Esophagus muscularis mucosa (tissue), 3 donors: ENCODE data around the gene TMEM117.

ENCODE experiments used
- CTCF ChIP-seq, 3 experiments: fragments of 200-600 bp in 2 of 3; fragments of 450-650 bp in 1 of 3; sonication (generic) in 2 of 3; IDR thresholded peaks; one replicate each; pipeline ENCODE4 v1.5.1; 2017 to 2019; ENCODE audit warnings: antibody characterized with exemption in 3 of 3, mild to moderate bottlenecking in 2 of 3, moderate library complexity in 1 of 3
- POLR2A ChIP-seq: fragments of 450-650 bp; IDR thresholded peaks from one replicate; pipeline ENCODE4 v1.6.1; 2017; ENCODE audit warnings: antibody characterized with exemption, moderate library complexity, mild to moderate bottlenecking, low read depth
- POLR2AphosphoS5 ChIP-seq, 2 donors: sonication (generic); formaldehyde crosslinking; IDR thresholded peaks; one replicate each; pipeline ENCODE4 v1.6.1; 2017; ENCODE audit warnings: antibody characterized with exemption in 2 of 2

GRCh38 chr12:44159216-44159615 lies 323.3 kb downstream of the TMEM117 start:
- TF ChIP-seq CTCF (IDR thresholded peaks at IDR 0.05) (no peak), POLR2A (no peak), POLR2AphosphoS5 (IDR thresholded peaks at IDR 0.05) (no peak)
